Neuronal stem cell (in vitro differentiated cells): Measurements from ENCODE around the gene TMEM200B.
A peak's percentile ranks its signal among the peaks of the same experiment; 100 is the strongest.

ENCODE experiments used
- DNase-seq: peaks from one replicate; pipeline ENCODE4 v3.0.0-alpha.2; 2013; ENCODE audit warnings: low spot score
- H2AFZ ChIP-seq: one replicate; pipeline ENCODE4 v1.6.1; 2013; ENCODE audit warnings: mild to moderate bottlenecking, low read length, inconsistent platforms
- H2AK5ac ChIP-seq: 2 replicates; pipeline ENCODE4 v1.6.1; 2013; ENCODE audit warnings: low read depth, mild to moderate bottlenecking, inconsistent platforms, low read length, moderate library complexity, mixed read lengths
- H2BK120ac ChIP-seq: 2 replicates; pipeline ENCODE4 v1.6.1; 2013; ENCODE audit warnings: low read depth, mild to moderate bottlenecking, inconsistent platforms, low read length, moderate library complexity, mixed read lengths
- H2BK12ac ChIP-seq: one replicate; pipeline ENCODE4 v1.6.1; 2013; ENCODE audit warnings: low read length, inconsistent platforms
- H2BK15ac ChIP-seq: 2 replicates; pipeline ENCODE4 v1.6.1; 2013; ENCODE audit warnings: mild to moderate bottlenecking, low read length, inconsistent platforms, mixed read lengths
- H2BK5ac ChIP-seq: one replicate; pipeline ENCODE4 v1.6.1; 2013; ENCODE audit warnings: inconsistent platforms, mild to moderate bottlenecking, low read length, moderate library complexity
- H3K14ac ChIP-seq: one replicate; pipeline ENCODE4 v1.6.1; 2013; ENCODE audit warnings: low read length, inconsistent platforms
- H3K18ac ChIP-seq: 2 replicates; pipeline ENCODE4 v1.6.1; 2013; ENCODE audit warnings: low read length, inconsistent platforms
- H3K23ac ChIP-seq: 2 replicates; pipeline ENCODE4 v1.6.1; 2013; ENCODE audit warnings: low read depth, mild to moderate bottlenecking, mixed read lengths, low read length, inconsistent platforms; ENCODE audit not compliant: poor library complexity
- H3K27ac ChIP-seq: replicated peaks from 3 replicates; pipeline ENCODE4 v1.5.1; 2013; ENCODE audit warnings: low read length, inconsistent platforms
- H3K27me3 ChIP-seq, 3 experiments: 2 replicates each; pipeline ENCODE4 v1.6.1; 2013; ENCODE audit warnings: low read length in 3 of 3, mild to moderate bottlenecking in 2 of 3, inconsistent platforms in 1 of 3, low read depth in 1 of 3, mixed read lengths in 1 of 3, moderate library complexity in 1 of 3; ENCODE audit not compliant: control insufficient read depth in 3 of 3, insufficient read depth in 3 of 3
- H3K36me3 ChIP-seq, 2 donors: replicated peaks in 1 of 2; 2 replicates each; pipeline ENCODE4 v1.6.1; 2013; ENCODE audit warnings: low read length in 2 of 2; ENCODE audit not compliant: control insufficient read depth in 2 of 2, insufficient read depth in 2 of 2
- H3K4ac ChIP-seq: 2 replicates; pipeline ENCODE4 v1.6.1; 2013; ENCODE audit warnings: inconsistent platforms, mild to moderate bottlenecking, low read length, moderate library complexity
- H3K4me1 ChIP-seq, 2 donors: 1 replicate in 1 of 2; 2 replicates in 1 of 2; pipeline ENCODE4 v1.6.1; 2013; ENCODE audit warnings: low read length in 2 of 2, low read depth in 1 of 2; ENCODE audit not compliant: control insufficient read depth in 2 of 2, insufficient read depth in 1 of 2
- H3K4me2 ChIP-seq: one replicate; pipeline ENCODE4 v1.6.1; 2013; ENCODE audit warnings: mild to moderate bottlenecking, low read length, inconsistent platforms; ENCODE audit not compliant: insufficient read depth, poor library complexity, severe bottlenecking
- H3K4me3 ChIP-seq, 2 donors: 2 replicates each; pipeline ENCODE4 v1.5.1; 2013; ENCODE audit warnings: low read length in 2 of 2, mild to moderate bottlenecking in 2 of 2, inconsistent platforms in 1 of 2, moderate library complexity in 1 of 2
- H3K79me1 ChIP-seq: one replicate; pipeline ENCODE4 v1.6.1; 2013; ENCODE audit warnings: low read depth, mild to moderate bottlenecking, inconsistent platforms, low read length, moderate library complexity
- H3K9ac ChIP-seq: one replicate; pipeline ENCODE4 v1.6.1; 2013; ENCODE audit warnings: mild to moderate bottlenecking, low read depth, low read length, inconsistent platforms; ENCODE audit not compliant: poor library complexity
- H3K9me3 ChIP-seq, 2 donors: replicated peaks in 1 of 2; 2 replicates each; pipeline versions ENCODE3 to v1.6.1; 2013; ENCODE audit warnings: low read length in 2 of 2, mild to moderate bottlenecking in 2 of 2, inconsistent platforms in 1 of 2, low read depth in 1 of 2, mixed read lengths in 1 of 2, moderate library complexity in 1 of 2; ENCODE audit not compliant: control insufficient read depth in 2 of 2, insufficient read depth in 1 of 2
- H4K8ac ChIP-seq: one replicate; pipeline ENCODE4 v1.6.1; 2013; ENCODE audit warnings: low read depth, mild to moderate bottlenecking, inconsistent platforms, low read length, moderate library complexity
- H4K91ac ChIP-seq: one replicate; pipeline ENCODE4 v1.6.1; 2013; ENCODE audit warnings: low read length, low read depth, mild to moderate bottlenecking, inconsistent platforms; ENCODE audit not compliant: poor library complexity
- WGBS, 2 donors: extraction: QIAGEN DNeasy Blood & Tissue Kit; methylation state at CpG; one replicate each; pipeline ENCODE4 v1.1.7; 2013; ENCODE audit warnings: missing lambda C conversion rate in 2 of 2, mixed read lengths in 1 of 2; ENCODE audit not compliant: insufficient read length in 2 of 2, insufficient replicate concordance in 1 of 2; ENCODE audit errors: extremely low coverage in 2 of 2; 5-methylcytosine and 5-hydroxymethylcytosine counted together

The TMEM200B gene

DNA sequence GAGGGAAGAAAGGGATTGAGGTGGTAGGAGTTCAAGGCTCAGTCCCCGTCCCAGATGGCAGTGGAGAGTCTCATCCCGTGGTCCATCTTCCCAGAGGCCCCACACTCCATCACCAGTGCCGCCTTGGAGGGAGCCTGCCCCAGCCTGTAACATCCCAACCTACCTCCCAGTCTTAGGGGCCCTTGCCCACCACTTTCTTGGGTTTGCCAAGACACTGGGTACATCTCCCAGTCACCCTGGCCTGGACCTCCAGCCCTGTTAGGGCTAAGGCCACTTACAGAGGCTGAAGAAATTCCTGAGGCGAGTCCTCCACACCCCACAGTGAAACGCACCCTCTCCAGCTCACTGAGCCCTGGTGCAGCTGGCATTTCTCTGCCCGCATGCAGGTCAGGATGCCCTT, 3.3 kb downstream of the TMEM200B start:
- Histone ChIP-seq H3K79me1 (peaks cover 6% of the 10 kb centered on the region), H3K18ac (no peak overlapping the region), H2BK5ac (no peak overlapping the region), H3K9ac (no peak overlapping the region), H4K8ac (no peak overlapping the region), H3K9me3 (no peaks in the 10 kb centered on the region), H3K14ac (no peak overlapping the region), H2AFZ (no peak overlapping the region), H3K4me3 (no peak overlapping the region), H3K23ac (peak overlapping the region; percentile 32), H2BK120ac (no peak overlapping the region), H2BK15ac (no peak overlapping the region), H2AK5ac (no peak overlapping the region), H4K91ac (no peak overlapping the region), H3K4ac (no peak overlapping the region), H3K4me2 (no peak overlapping the region), H3K27me3 (peaks cover 0 to 39% (median 24%) of the 10 kb centered on the region in 3 experiments), H3K36me3 (peaks cover 20 to 37% of the 10 kb centered on the region in 2 donors), H3K27ac (no peak overlapping the region), H2BK12ac (no peak overlapping the region), H3K4me1 (peaks cover 3 to 6% of the 10 kb centered on the region in 2 donors)
- WGBS, 2 donors = no CpG with 5 or more reads among the region's 6 CpGs
- no peak for DNase-seq

GRCh38 chr1:29119121-29119929, 4.4 kb downstream of the TMEM200B start:
- Histone ChIP-seq H3K9ac (no peak overlapping the region), H4K91ac (no peak overlapping the region), H3K14ac (no peak overlapping the region), H3K36me3 (peaks cover 21 to 45% of the 10 kb centered on the region in 2 donors), H3K27me3 (peaks cover 0 to 38% (median 24%) of the 10 kb centered on the region in 3 experiments), H2BK120ac (no peak overlapping the region), H3K9me3 (no peaks in the 10 kb centered on the region), H3K4me2 (no peak overlapping the region), H3K79me1 (peaks cover 6% of the 10 kb centered on the region), H2AFZ (no peak overlapping the region), H4K8ac (no peak overlapping the region), H3K23ac (no peak overlapping the region), H3K4me1 (peaks cover 0 to 3% of the 10 kb centered on the region in 2 donors), H3K18ac (no peak overlapping the region), H2BK5ac (no peak overlapping the region), H2BK15ac (no peak overlapping the region), H3K4me3 (no peak overlapping the region), H3K27ac (no peak overlapping the region), H3K4ac (no peak overlapping the region), H2AK5ac (no peak overlapping the region), H2BK12ac (no peak overlapping the region)
- DNase-seq = no peak
- no CpG with 5 or more reads among the region's 12 CpGs for WGBS, 2 donors

- no peak overlapping the region for H2BK15ac ChIP-seq
- H4K8ac ChIP-seq = no peak overlapping the region
- H2BK5ac ChIP-seq = no peak overlapping the region
- no peak overlapping the region for H3K14ac ChIP-seq
- no peak overlapping the region for H3K4me3 ChIP-seq
- peaks cover 25 to 64% of the 10 kb centered on the region in 2 donors for H3K36me3 ChIP-seq
- no peaks in the 10 kb centered on the region for H3K9me3 ChIP-seq
- H3K9ac ChIP-seq = no peak overlapping the region
- WGBS, 2 donors = no CpG with 5 or more reads among the region's 2 CpGs
- H3K4me2 ChIP-seq = no peak overlapping the region
- H4K91ac ChIP-seq = no peak overlapping the region
- peaks cover 0 to 18% (median 10%) of the 10 kb centered on the region in 3 experiments for H3K27me3 ChIP-seq
- peaks cover 1% of the 10 kb centered on the region for H3K79me1 ChIP-seq
- H2BK12ac ChIP-seq = no peak overlapping the region
- H3K23ac ChIP-seq = no peak overlapping the region
- no peak overlapping the region for H2AFZ ChIP-seq
- no peak overlapping the region for H3K4ac ChIP-seq
- peaks cover 0 to 1% of the 10 kb centered on the region in 2 donors for H3K4me1 ChIP-seq
- H2AK5ac ChIP-seq = no peak overlapping the region
- H2BK120ac ChIP-seq = no peak overlapping the region
- H3K27ac ChIP-seq = no peak overlapping the region
- no peak overlapping the region for H3K18ac ChIP-seq
- DNase-seq = no peak
Observed at GRCh38 chr1:29117381-29117780, 6.3 kb downstream of the TMEM200B start.

DNA sequence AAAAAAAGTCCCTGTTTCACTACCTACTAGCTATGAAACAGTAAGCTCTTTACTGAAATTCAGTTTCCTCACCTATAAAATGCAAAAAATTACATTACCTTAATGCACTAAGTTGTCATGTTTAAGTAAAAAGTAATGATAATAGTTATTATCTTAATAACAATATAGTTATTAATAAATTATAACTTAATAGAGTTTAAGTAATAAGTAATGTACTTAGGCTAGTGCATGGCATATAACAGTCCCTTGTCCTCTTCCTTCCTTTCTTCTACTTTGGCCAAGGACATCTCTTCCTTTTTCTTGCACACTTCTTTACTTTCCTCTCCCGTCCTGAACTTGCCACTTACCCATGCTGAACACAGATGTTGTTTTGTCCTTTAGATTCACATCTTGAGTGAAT, 9.0 kb downstream of the TMEM200B start:
- Histone ChIP-seq H2BK5ac (no peak overlapping the region), H3K36me3 (peaks cover 30 to 79% of the 10 kb centered on the region in 2 donors), H2AK5ac (no peak overlapping the region), H3K14ac (no peak overlapping the region), H2BK12ac (no peak overlapping the region), H3K9me3 (no peaks in the 10 kb centered on the region), H3K27me3 (no peaks in the 10 kb centered on the region), H3K79me1 (no peaks in the 10 kb centered on the region), H3K4me3 (no peak overlapping the region), H3K9ac (no peak overlapping the region), H2BK15ac (no peak overlapping the region), H2BK120ac (no peak overlapping the region), H4K91ac (no peak overlapping the region), H3K4me1 (peaks cover 0 to 1% of the 10 kb centered on the region in 2 donors), H4K8ac (no peak overlapping the region), H3K4ac (no peak overlapping the region), H3K4me2 (no peak overlapping the region), H2AFZ (no peak overlapping the region), H3K27ac (no peak overlapping the region), H3K23ac (no peak overlapping the region), H3K18ac (no peak overlapping the region)
- no CpG with 5 or more reads among the region's 1 CpG for WGBS, 2 donors
- DNase-seq = no peak
